ENCODE data around the gene LRRC36.

Gene LRRC36

GRCh38 chr16:67391424-67392300 is 65.0 kb downstream of the LRRC36 start:
- no peak for DNase-seq

GRCh38 chr16:67392301-67393059 is 65.9 kb downstream of the LRRC36 start:
- no peak for DNase-seq

GRCh38 chr16:67393111-67393787 is 66.6 kb downstream of the LRRC36 start, which contains the start of gene TPPP3:
TSS of gene TPPP3 (minus strand) at chr16:67393498. CDS start at chr16:67391111, 2,387 bp downstream.
- no peak for DNase-seq

- no peak for DNase-seq
Observed at GRCh38 chr16:67393788-67394154, 67.2 kb downstream of the LRRC36 start.

GRCh38 chr16:67394155-67395104 is 67.8 kb downstream of the LRRC36 start:
- DNase-seq, result peak; percentile 17

GRCh38 chr16:67395105-67395457 is 68.5 kb downstream of the LRRC36 start:
- DNase-seq, result no peak

- DNase-seq, result no peak
Observed at GRCh38 chr16:67395458-67396158, 69.0 kb downstream of the LRRC36 start.

GRCh38 chr16:67396159-67397035 is 69.8 kb downstream of the LRRC36 start:
- DNase-seq, result no peak

GRCh38 chr16:67397036-67397801 is 70.6 kb downstream of the LRRC36 start:
- no peak for DNase-seq

GRCh38 chr16:67397812-67398545 is 71.4 kb downstream of the LRRC36 start:
- no peak for DNase-seq

GRCh38 chr16:67398546-67399217 is 72.1 kb downstream of the LRRC36 start:
- DNase-seq, result no peak

GRCh38 chr16:67399218-67399733 is 72.7 kb downstream of the LRRC36 start:
- no peak for DNase-seq

GRCh38 chr16:67399749-67400704 is 73.4 kb downstream of the LRRC36 start:
- no peak for DNase-seq

GRCh38 chr16:67400901-67401300 is 74.3 kb downstream of the LRRC36 start:
- no peak for DNase-seq

- no peak for DNase-seq
Observed at GRCh38 chr16:67403976-67404555, 77.5 kb downstream of the LRRC36 start.

GRCh38 chr16:67404740-67405226 is 78.2 kb downstream of the LRRC36 start:
- no peak for DNase-seq

All from KG1 (cell line).